Liver (tissue), 9 donors: Measurements from ENCODE around the gene YKT6. TPM values are rescaled to one million over a fixed set of nuclear protein-coding genes. Genes with fewer than 3 reads are reported as not detected.

ENCODE experiments used
- DNase-seq: peaks from one replicate; pipeline ENCODE4 v3.0.0-alpha.2; 2017; ENCODE audit warnings: low spot score
- H3K27ac ChIP-seq, 2 donors: one replicate each; pipeline ENCODE4 v1.7.0; 2013; ENCODE audit warnings: inconsistent platforms in 2 of 2, low read length in 2 of 2, control low read depth in 1 of 2, low read depth in 1 of 2, mild to moderate bottlenecking in 1 of 2
- H3K27me3 ChIP-seq, 4 donors: one replicate each; pipeline versions ENCODE4 v1.6.1 to v1.7.0; 2013; ENCODE audit warnings: low read length in 3 of 4, inconsistent platforms in 1 of 4, mild to moderate bottlenecking in 1 of 4, moderate library complexity in 1 of 4; ENCODE audit not compliant: control insufficient read depth in 4 of 4, insufficient read depth in 4 of 4
- H3K36me3 ChIP-seq, 4 donors: one replicate each; pipeline versions ENCODE4 v1.6.1 to v1.7.0; 2013; ENCODE audit warnings: low read length in 3 of 4, mild to moderate bottlenecking in 3 of 4, low read depth in 1 of 4, moderate library complexity in 1 of 4; ENCODE audit not compliant: control insufficient read depth in 4 of 4, insufficient read depth in 3 of 4
- H3K4me1 ChIP-seq, 4 donors: one replicate each; pipeline versions ENCODE4 v1.6.1 to v1.7.0; 2013; ENCODE audit warnings: low read length in 3 of 4, mild to moderate bottlenecking in 3 of 4, moderate library complexity in 1 of 4; ENCODE audit not compliant: control insufficient read depth in 4 of 4, insufficient read depth in 4 of 4
- H3K4me3 ChIP-seq, 3 donors: one replicate each; pipeline versions ENCODE4 v1.6.1 to v1.7.0; 2013; ENCODE audit warnings: low read length in 3 of 3, control low read depth in 1 of 3, low read depth in 1 of 3, mild to moderate bottlenecking in 1 of 3
- H3K9ac ChIP-seq, 2 donors: one replicate each; pipeline ENCODE4 v1.7.0; 2013; ENCODE audit warnings: low read length in 2 of 2, mild to moderate bottlenecking in 2 of 2, moderate library complexity in 2 of 2, control low read depth in 1 of 2, low read depth in 1 of 2
- H3K9me3 ChIP-seq, 4 donors: one replicate each; pipeline versions ENCODE4 v1.6.1 to v1.7.0; 2013; ENCODE audit warnings: low read length in 3 of 4; ENCODE audit not compliant: control insufficient read depth in 4 of 4
- CTCF ChIP-seq: fragments of 150-350 bp; IDR thresholded peaks from 2 replicates; pipeline ENCODE4 v1.5.1; 2017; ENCODE audit warnings: improper control_type of control experiment, low read depth, low read length; ENCODE audit not compliant: missing input control
- EGR1 ChIP-seq, 2 donors: IDR thresholded peaks; 2 replicates each; pipeline ENCODE4 v1.6.1; 2016 to 2018; ENCODE audit warnings: antibody characterized with exemption in 2 of 2, low read depth in 2 of 2
- FOXA1 ChIP-seq: IDR thresholded peaks from 2 replicates; pipeline ENCODE4 v1.6.1; 2016; ENCODE audit warnings: antibody characterized with exemption
- FOXA2 ChIP-seq: IDR thresholded peaks from 2 replicates; pipeline ENCODE4 v1.6.1; 2016; ENCODE audit warnings: antibody characterized with exemption
- GABPA ChIP-seq, 2 donors: IDR thresholded peaks in 1 of 2; conservative IDR thresholded peaks in 1 of 2; 2 replicates each; pipeline ENCODE4 v1.6.1; 2016; ENCODE audit warnings: antibody characterized with exemption in 2 of 2, mild to moderate bottlenecking in 1 of 2, moderate library complexity in 1 of 2
- HNF4A ChIP-seq, 2 donors: conservative IDR thresholded peaks; 2 replicates each; pipeline ENCODE4 v1.6.1; 2016; ENCODE audit warnings: antibody characterized with exemption in 2 of 2, mild to moderate bottlenecking in 2 of 2
- HNF4G ChIP-seq: IDR thresholded peaks from 2 replicates; pipeline ENCODE4 v1.6.1; 2016; ENCODE audit warnings: antibody characterized with exemption
- JUND ChIP-seq, 2 donors: IDR thresholded peaks; 2 replicates each; pipeline ENCODE4 v1.6.1; 2016; ENCODE audit warnings: antibody characterized with exemption in 2 of 2
- MAX ChIP-seq: IDR thresholded peaks from 2 replicates; pipeline ENCODE4 v1.6.1; 2016; ENCODE audit warnings: antibody characterized with exemption
- NR2F2 ChIP-seq: IDR thresholded peaks from 2 replicates; pipeline ENCODE4 v1.6.1; 2016; ENCODE audit warnings: antibody characterized with exemption
- RAD21 ChIP-seq, 2 donors: IDR thresholded peaks; 2 replicates each; pipeline ENCODE4 v1.6.1; 2016; ENCODE audit warnings: antibody characterized with exemption in 2 of 2, mild to moderate bottlenecking in 2 of 2
- REST ChIP-seq: IDR thresholded peaks from 2 replicates; pipeline ENCODE4 v1.6.1; 2016; ENCODE audit warnings: antibody characterized with exemption, mild to moderate bottlenecking
- RXRA ChIP-seq, 2 donors: IDR thresholded peaks; 2 replicates each; pipeline ENCODE4 v1.6.1; 2017 to 2018; ENCODE audit warnings: antibody characterized with exemption in 2 of 2, mild to moderate bottlenecking in 1 of 2
- SP1 ChIP-seq: IDR thresholded peaks from 2 replicates; pipeline ENCODE4 v1.6.1; 2018; ENCODE audit warnings: antibody characterized with exemption, mild to moderate bottlenecking
- TAF1 ChIP-seq: conservative IDR thresholded peaks from 2 replicates; pipeline ENCODE4 v1.6.1; 2016; ENCODE audit warnings: antibody characterized with exemption, mild to moderate bottlenecking
- YY1 ChIP-seq: IDR thresholded peaks from 2 replicates; pipeline ENCODE4 v1.6.1; 2016; ENCODE audit warnings: antibody characterized with exemption, mild to moderate bottlenecking
- ZBTB33 ChIP-seq: IDR thresholded peaks from 2 replicates; pipeline ENCODE4 v1.6.1; 2016; ENCODE audit warnings: antibody characterized with exemption
- WGBS: extraction: QIAGEN DNeasy Blood & Tissue Kit; methylation state at CpG from one replicate; pipeline ENCODE4 v1.1.7; 2013; 5-methylcytosine and 5-hydroxymethylcytosine counted together
- polyA plus RNA-seq, 2 donors: library from polyadenylated mRNA; stranded (reverse) in 1 of 2; unstranded in 1 of 2; fragments of 200-250 nt in 1 of 2; fragments of >200 nt in 1 of 2; fragmentation: Nextera tagmentation in 1 of 2; extraction: Ambion mirVana in 1 of 2; gene quantifications; one replicate each; pipeline versions ENCODE4 v1.2.1 to v1.2.3, GENCODE V29; 2013 to 2015
- total RNA-seq, 2 donors: library from RNA; depleted of rRNA; stranded (reverse); fragments of >200 nt; gene quantifications; one replicate each; pipeline ENCODE4 v1.2.3, GENCODE V29; 2014
- donor health status: healthy.
- donor health status: healthy.
- donor health status: healthy.
- donor health status: healthy.
- donor health status: healthy.

YKT6 gene
- total and polyA plus RNA-seq, 4 donors, result 8.1 to 22.0 (median 21.0) TPM

GRCh38 chr7:44247868-44248651, 47.3 kb downstream of the YKT6 start:
- 87% methylated on average over 10 of the region's 10 CpGs for WGBS
- TF ChIP-seq FOXA2, result no peak
- TF ChIP-seq FOXA1, result no peak
- TF ChIP-seq RXRA (IDR thresholded peaks at IDR 0.05), result no peak
- TF ChIP-seq RAD21 (IDR thresholded peaks at IDR 0.05), result no peak
- no peak for TF ChIP-seq SP1
- no peak for TF ChIP-seq YY1
- no peak for TF ChIP-seq MAX
- TF ChIP-seq REST, result no peak
- TF ChIP-seq TAF1, result no peak
- no peak for TF ChIP-seq EGR1 (IDR thresholded peaks at IDR 0.05; ENCODE audit: low read depth in 2 of 2)
- no peak for TF ChIP-seq JUND (IDR thresholded peaks at IDR 0.05)
- TF ChIP-seq HNF4G, result no peak
- no peak for TF ChIP-seq NR2F2
- no peak for TF ChIP-seq ZBTB33
- no peak for TF ChIP-seq CTCF
- TF ChIP-seq HNF4A (conservative IDR thresholded peaks at IDR 0.05), result no peak
- no peak for TF ChIP-seq GABPA (IDR thresholded peaks at IDR 0.05 in 1 of 2, conservative IDR thresholded peaks at IDR 0.05 in 1 of 2)
- Histone ChIP-seq H3K27ac (no peak overlapping the region), H3K27me3 (no peaks in the 10 kb centered on the region), H3K4me3 (no peak overlapping the region), H3K9me3 (no peaks in the 10 kb centered on the region), H3K36me3 (no peaks in the 10 kb centered on the region), H3K9ac (no peak overlapping the region), H3K4me1 (no peaks in the 10 kb centered on the region)
- no peak for DNase-seq
